ENCODE data around the gene ASCL1. TPM values are rescaled to one million over a fixed set of nuclear protein-coding genes. Genes with fewer than 3 reads are reported as not detected.
A peak's percentile ranks its signal among the peaks of the same experiment; 100 is the strongest.

The ASCL1 gene
- total and polyA plus RNA-seq, 4 donors, result 0.06 TPM; not detected in 3

- no peak for DNase-seq (ENCODE audit: low spot score)
- Histone ChIP-seq H3K9ac (ENCODE audit: low read depth in 1 of 2, low read length in 2 of 2) (no peak overlapping the region), H3K27ac (ENCODE audit: low read depth in 1 of 2, low read length in 2 of 2) (peak overlapping the region in 1 of 2 donors; percentile 6), H3K4me1 (ENCODE audit: control insufficient read depth in 4 of 4, insufficient read depth in 4 of 4, low read length in 3 of 4) (peaks cover 8 to 80% (median 52%) of the 10 kb centered on the region in 4 donors), H3K4me3 (ENCODE audit: low read depth in 1 of 3, low read length in 3 of 3) (no peak overlapping the region), H3K36me3 (ENCODE audit: control insufficient read depth in 4 of 4, insufficient read depth in 3 of 4, low read depth in 1 of 4, low read length in 3 of 4) (peaks cover 0 to 13% (median 2%) of the 10 kb centered on the region in 4 donors), H3K27me3 (ENCODE audit: control insufficient read depth in 4 of 4, insufficient read depth in 4 of 4, low read length in 3 of 4) (no peaks in the 10 kb centered on the region), H3K9me3 (ENCODE audit: control insufficient read depth in 4 of 4, low read length in 3 of 4) (no peaks in the 10 kb centered on the region)
- TF ChIP-seq YY1 (IDR thresholded peaks at IDR 0.05) (peak; percentile 16), NR2F2 (IDR thresholded peaks at IDR 0.05) (no peak)
- WGBS, result 72% methylated on average over 4 of the region's 4 CpGs
Observed at GRCh38 chr12:102907918-102908317, 49.6 kb upstream of the ASCL1 start.

- H3K36me3 ChIP-seq (ENCODE audit: control insufficient read depth in 4 of 4, insufficient read depth in 3 of 4, low read depth in 1 of 4, low read length in 3 of 4), result peaks cover 0 to 11% (median 2%) of the 10 kb centered on the region in 4 donors
- H3K4me1 ChIP-seq (ENCODE audit: control insufficient read depth in 4 of 4, insufficient read depth in 4 of 4, low read length in 3 of 4), result peaks cover 5 to 78% (median 53%) of the 10 kb centered on the region in 4 donors
- H3K9ac ChIP-seq (ENCODE audit: low read depth in 1 of 2, low read length in 2 of 2), result peak overlapping the region in 1 of 2 donors; percentile 19
- WGBS, result 64% methylated on average over 7 of the region's 7 CpGs
- H3K27me3 ChIP-seq (ENCODE audit: control insufficient read depth in 4 of 4, insufficient read depth in 4 of 4, low read length in 3 of 4), result no peaks in the 10 kb centered on the region
- TF ChIP-seq HNF4G (IDR thresholded peaks at IDR 0.05) (no peak), FOXA1 (IDR thresholded peaks at IDR 0.05) (no peak), RAD21 (IDR thresholded peaks at IDR 0.05) (no peak), FOXA2 (IDR thresholded peaks at IDR 0.05) (no peak), ATF3 (IDR thresholded peaks at IDR 0.05) (no peak), RXRA (IDR thresholded peaks at IDR 0.05) (no peak), NR2F2 (IDR thresholded peaks at IDR 0.05) (no peak), JUND (IDR thresholded peaks at IDR 0.05) (no peak)
- DNase-seq (ENCODE audit: low spot score), result no peak
- H3K9me3 ChIP-seq (ENCODE audit: control insufficient read depth in 4 of 4, low read length in 3 of 4), result no peaks in the 10 kb centered on the region
- H3K4me3 ChIP-seq (ENCODE audit: low read depth in 1 of 3, low read length in 3 of 3), result no peak overlapping the region
- peak overlapping the region; percentile 68 to 90 for H3K27ac ChIP-seq (ENCODE audit: low read depth in 1 of 2, low read length in 2 of 2)
Observed at GRCh38 chr12:102910137-102910536, 47.3 kb upstream of the ASCL1 start.

- Histone ChIP-seq H3K27me3 (ENCODE audit: control insufficient read depth in 4 of 4, insufficient read depth in 4 of 4, low read length in 3 of 4) (no peaks in the 10 kb centered on the region), H3K4me1 (ENCODE audit: control insufficient read depth in 4 of 4, insufficient read depth in 4 of 4, low read length in 3 of 4) (peaks cover 4 to 78% (median 48%) of the 10 kb centered on the region in 4 donors), H3K27ac (ENCODE audit: low read depth in 1 of 2, low read length in 2 of 2) (peak overlapping the region; percentile 68 to 90), H3K9ac (ENCODE audit: low read depth in 1 of 2, low read length in 2 of 2) (peak overlapping the region in 1 of 2 donors; percentile 68), H3K36me3 (ENCODE audit: control insufficient read depth in 4 of 4, insufficient read depth in 3 of 4, low read depth in 1 of 4, low read length in 3 of 4) (peaks cover 0 to 11% (median 2%) of the 10 kb centered on the region in 4 donors), H3K9me3 (ENCODE audit: control insufficient read depth in 4 of 4, low read length in 3 of 4) (no peaks in the 10 kb centered on the region), H3K4me3 (ENCODE audit: low read depth in 1 of 3, low read length in 3 of 3) (no peak overlapping the region)
- TF ChIP-seq FOXA1 (IDR thresholded peaks at IDR 0.05) (no peak), REST (IDR thresholded peaks at IDR 0.05) (peak; percentile 45), HNF4G (IDR thresholded peaks at IDR 0.05) (peak; percentile 75), MAX (IDR thresholded peaks at IDR 0.05) (no peak), ATF3 (IDR thresholded peaks at IDR 0.05) (no peak), FOXA2 (IDR thresholded peaks at IDR 0.05) (no peak), TAF1 (conservative IDR thresholded peaks at IDR 0.05) (no peak), YY1 (IDR thresholded peaks at IDR 0.05) (peak; percentile 34), RXRA (IDR thresholded peaks at IDR 0.05) (peak; percentile 85 to 86), HNF4A (conservative IDR thresholded peaks at IDR 0.05) (peak; percentile 92 to 93), RAD21 (IDR thresholded peaks at IDR 0.05) (peak in 1 of 2 donors; percentile 15), ZBTB33 (IDR thresholded peaks at IDR 0.05) (no peak), CTCF (IDR thresholded peaks at IDR 0.05; ENCODE audit: low read depth, low read length, missing input control) (no peak), JUND (IDR thresholded peaks at IDR 0.05) (peak in 1 of 2 donors; percentile 70), SP1 (IDR thresholded peaks at IDR 0.05) (peak; percentile 83), EGR1 (IDR thresholded peaks at IDR 0.05; ENCODE audit: low read depth in 2 of 2) (peak in 1 of 2 donors; percentile 12), GABPA (IDR thresholded peaks at IDR 0.05 in 1 of 2, conservative IDR thresholded peaks at IDR 0.05 in 1 of 2) (no peak), NR2F2 (IDR thresholded peaks at IDR 0.05) (peak; percentile 12)
- DNase-seq (ENCODE audit: low spot score), result peak; percentile 42
- WGBS, result 40% methylated on average over 4 of the region's 4 CpGs
Observed at GRCh38 chr12:102910792-102911191, 46.7 kb upstream of the ASCL1 start.
